ENCODE results near the gene MIA3. TPM values are rescaled to one million over a fixed set of nuclear protein-coding genes. Genes with fewer than 3 reads are reported as not detected.

The MIA3 gene
- total and polyA plus RNA-seq, 4 experiments from 2014 or later: 42.0 to 124 (median 97.2) TPM

- CTCF ChIA-PET (ENCODE audit: partially characterized antibody): interaction anchor here (1.2 to 1.9 kb wide), 3 partner anchors 10 to 177 kb away, joined by 3 to 6 read pairs (median 5); no protein-coding TSS in a partner anchor
- intact Hi-C loops (cut with micrococcal nuclease): loop anchor here (10.0 kb wide), 1 partner anchor 537 kb away; no protein-coding TSS in a partner anchor
These were observed 13.8 kb downstream of the MIA3 start for GRCh38 chr1:222631611-222632208.

GRCh38 chr1:222632749-222633148 is 14.9 kb downstream of the MIA3 start:
- Histone ChIP-seq H3K9me3 (ENCODE audit: control insufficient read depth in 1 of 2, low read length in 2 of 2) (no peaks in the 10 kb centered on the region), H3K27ac (ENCODE audit: low read depth, low read length) (no peak overlapping the region), H3K27me3 (ENCODE audit: insufficient read depth, low read length) (no peaks in the 10 kb centered on the region), H3K36me3 (ENCODE audit: insufficient read depth, low read length) (peaks cover 32% of the 10 kb centered on the region), H3K4me1 (ENCODE audit: insufficient read depth, low read length) (no peaks in the 10 kb centered on the region), H3K4me3 (ENCODE audit: low read length in 2 of 2) (no peak overlapping the region)
- CTCF ChIA-PET (ENCODE audit: partially characterized antibody): interaction anchor here (1.2 to 5.2 kb wide), 6 partner anchors 9 to 178 kb away, joined by 3 to 99 read pairs (median 6); partner anchors contain the start of gene TAF1A
- intact Hi-C loops (cut with micrococcal nuclease): loop anchor here (10.0 kb wide), 1 partner anchor 538 kb away; no protein-coding TSS in a partner anchor
- no peaks in the 10 kb centered on the region for H3K9me3 Mint-ChIP-seq
- POLR2A ChIA-PET (ENCODE audit: partially characterized antibody): interaction anchor here (2.2 kb wide), 1 partner anchor 11 kb away, joined by 24 read pairs; no protein-coding TSS in a partner anchor
- H3K27me3 Mint-ChIP-seq: no peaks in the 10 kb centered on the region
- H3K4me3 Mint-ChIP-seq: no peak overlapping the region
- peaks cover 38 to 71% of the 10 kb centered on the region in 2 donors for H3K36me3 Mint-ChIP-seq
- no peak for DNase-seq
- peaks cover 4 to 13% (median 7%) of the 10 kb centered on the region in 4 donors for H3K4me1 Mint-ChIP-seq
- H3K27ac Mint-ChIP-seq: peak overlapping the region in 1 of 7 donors; percentile 36

More at GRCh38 chr1:222631611-222632208, 13.8 kb downstream of the MIA3 start:
- Histone ChIP-seq H3K27ac (ENCODE audit: low read depth, low read length) (no peak overlapping the region), H3K36me3 (ENCODE audit: insufficient read depth, low read length) (peaks cover 41% of the 10 kb centered on the region), H3K9me3 (ENCODE audit: control insufficient read depth in 1 of 2, low read length in 2 of 2) (no peaks in the 10 kb centered on the region), H3K4me1 (ENCODE audit: insufficient read depth, low read length) (no peaks in the 10 kb centered on the region), H3K4me3 (ENCODE audit: low read length in 2 of 2) (no peak overlapping the region), H3K27me3 (ENCODE audit: insufficient read depth, low read length) (no peaks in the 10 kb centered on the region)
- DNase-seq: no peak
- H3K4me3 Mint-ChIP-seq: no peak overlapping the region
- no peaks in the 10 kb centered on the region for H3K27me3 Mint-ChIP-seq
- peak overlapping the region in 2 of 7 donors; percentile 26 to 47 for H3K27ac Mint-ChIP-seq
- H3K36me3 Mint-ChIP-seq: peaks cover 41 to 75% of the 10 kb centered on the region in 2 donors
- peaks cover 4 to 13% (median 7%) of the 10 kb centered on the region in 4 donors for H3K4me1 Mint-ChIP-seq
- POLR2A ChIA-PET (ENCODE audit: partially characterized antibody): no interaction called here
- H3K9me3 Mint-ChIP-seq: no peaks in the 10 kb centered on the region

GRCh38 chr1:222634180-222635013 is 16.5 kb downstream of the MIA3 start:
- H3K27me3 ChIP-seq (ENCODE audit: insufficient read depth, low read length): no peaks in the 10 kb centered on the region
- no peaks in the 10 kb centered on the region for H3K9me3 ChIP-seq (ENCODE audit: control insufficient read depth in 1 of 2, low read length in 2 of 2)
- intact Hi-C loops (cut with micrococcal nuclease): loop anchor here (1.0 to 10.0 kb wide), 4 partner anchors 10 to 540 kb away; partner anchors contain the start of genes MIA3 and TAF1A
- CTCF ChIA-PET (ENCODE audit: partially characterized antibody): interaction anchor here (0.6 to 5.2 kb wide), 28 partner anchors 9 to 538 kb away, joined by 3 to 99 read pairs (median 5); partner anchors contain the start of gene TAF1A
- Mint-ChIP-seq H3K27ac (peak overlapping the region in 5 of 7 donors; percentile 8 to 76 (median 54)), H3K36me3 (peaks cover 26 to 66% of the 10 kb centered on the region in 2 donors), H3K4me1 (peaks cover 4 to 13% (median 5%) of the 10 kb centered on the region in 4 donors), H3K4me3 (no peak overlapping the region), H3K27me3 (no peaks in the 10 kb centered on the region), H3K9me3 (no peaks in the 10 kb centered on the region)
- no peak overlapping the region for H3K27ac ChIP-seq (ENCODE audit: low read depth, low read length)
- POLR2A ChIA-PET (ENCODE audit: partially characterized antibody): interaction anchor here (0.9 to 2.2 kb wide), 6 partner anchors 9 to 169 kb away, joined by 3 to 24 read pairs (median 6); partner anchors contain the start of genes AIDA, BROX and TAF1A
- no peak overlapping the region for H3K4me3 ChIP-seq (ENCODE audit: low read length in 2 of 2)
- peaks cover 21% of the 10 kb centered on the region for H3K36me3 ChIP-seq (ENCODE audit: insufficient read depth, low read length)
- no peaks in the 10 kb centered on the region for H3K4me1 ChIP-seq (ENCODE audit: insufficient read depth, low read length)
- peak; percentile 75 to 79 (median 78) for DNase-seq

GRCh38 chr1:222641269-222641948 is 23.5 kb downstream of the MIA3 start:
- no peaks in the 10 kb centered on the region for H3K27me3 ChIP-seq (ENCODE audit: insufficient read depth, low read length)
- H3K36me3 Mint-ChIP-seq: peaks cover 21 to 38% of the 10 kb centered on the region in 2 donors
- DNase-seq: no peak
- intact Hi-C loops (cut with micrococcal nuclease): loop anchor here (5.0 kb wide), 2 partner anchors 899 to 1204 kb away; partner anchors contain the start of gene DUSP10
- no peaks in the 10 kb centered on the region for H3K9me3 ChIP-seq (ENCODE audit: control insufficient read depth in 1 of 2, low read length in 2 of 2)
- peaks cover 15 to 30% (median 22%) of the 10 kb centered on the region in 4 donors for H3K4me1 Mint-ChIP-seq
- peak overlapping the region in 3 of 8 donors; percentile 13 to 27 (median 24) for H3K4me3 Mint-ChIP-seq
- ChIA-PET CTCF (ENCODE audit: partially characterized antibody) (interaction anchor here (1.0 to 2.0 kb wide), 3 partner anchors 9 to 79 kb away, joined by 3 to 6 read pairs (median 4); no protein-coding TSS in a partner anchor), POLR2A (ENCODE audit: partially characterized antibody) (interaction anchor here (2.1 kb wide), 1 partner anchor 72 kb away, joined by 10 read pairs; the partner anchor contains the start of genes AIDA and BROX)
- no peaks in the 10 kb centered on the region for H3K27me3 Mint-ChIP-seq
- H3K36me3 ChIP-seq (ENCODE audit: insufficient read depth, low read length): peaks cover 5% of the 10 kb centered on the region
- H3K4me3 ChIP-seq (ENCODE audit: low read length in 2 of 2): no peak overlapping the region
- no peak overlapping the region for H3K27ac ChIP-seq (ENCODE audit: low read depth, low read length)
- no peaks in the 10 kb centered on the region for H3K9me3 Mint-ChIP-seq
- peak overlapping the region in 6 of 7 donors; percentile 9 to 97 (median 22) for H3K27ac Mint-ChIP-seq
- peaks cover 25% of the 10 kb centered on the region for H3K4me1 ChIP-seq (ENCODE audit: insufficient read depth, low read length)

GRCh38 chr1:222642468-222642867 is 24.6 kb downstream of the MIA3 start:
- Mint-ChIP-seq H3K4me1 (peaks cover 16 to 36% (median 23%) of the 10 kb centered on the region in 4 donors), H3K4me3 (peak overlapping the region in 7 of 8 donors; percentile 11 to 99 (median 47)), H3K9me3 (no peaks in the 10 kb centered on the region), H3K27me3 (no peaks in the 10 kb centered on the region), H3K27ac (peak overlapping the region; percentile 68 to 100 (median 85)), H3K36me3 (peaks cover 14 to 38% of the 10 kb centered on the region in 2 donors)
- CTCF ChIA-PET (ENCODE audit: partially characterized antibody): interaction anchor here (1.0 to 2.5 kb wide), 3 partner anchors 8 to 78 kb away, joined by 3 to 18 read pairs (median 6); no protein-coding TSS in a partner anchor
- POLR2A ChIA-PET (ENCODE audit: partially characterized antibody): interaction anchor here (2.1 to 3.5 kb wide), 3 partner anchors 9 to 71 kb away, joined by 10 to 76 read pairs (median 24); partner anchors contain the start of genes AIDA and BROX
- Histone ChIP-seq H3K27me3 (ENCODE audit: insufficient read depth, low read length) (no peaks in the 10 kb centered on the region), H3K4me3 (ENCODE audit: low read length in 2 of 2) (no peak overlapping the region), H3K36me3 (ENCODE audit: insufficient read depth, low read length) (peaks cover 5% of the 10 kb centered on the region), H3K27ac (ENCODE audit: low read depth, low read length) (no peak overlapping the region), H3K4me1 (ENCODE audit: insufficient read depth, low read length) (peaks cover 32% of the 10 kb centered on the region), H3K9me3 (ENCODE audit: control insufficient read depth in 1 of 2, low read length in 2 of 2) (no peaks in the 10 kb centered on the region)
- intact Hi-C loops (cut with micrococcal nuclease): loop anchor here (5.0 kb wide), 2 partner anchors 900 to 1205 kb away; partner anchors contain the start of gene DUSP10
- DNase-seq: no peak

GRCh38 chr1:222643606-222643937 is 25.7 kb downstream of the MIA3 start:
- intact Hi-C loops (cut with micrococcal nuclease): loop anchor here (5.0 kb wide), 2 partner anchors 901 to 1206 kb away; partner anchors contain the start of gene DUSP10

More at GRCh38 chr1:222643606-222643937, 25.7 kb downstream of the MIA3 start:
- H3K27me3 Mint-ChIP-seq: no peaks in the 10 kb centered on the region
- ChIA-PET CTCF (ENCODE audit: partially characterized antibody) (interaction anchor here (0.9 to 2.8 kb wide), 4 partner anchors 9 to 179 kb away, joined by 4 to 18 read pairs (median 13); no protein-coding TSS in a partner anchor), POLR2A (ENCODE audit: partially characterized antibody) (interaction anchor here (0.8 to 3.5 kb wide), 11 partner anchors 10 to 1203 kb away, joined by 3 to 76 read pairs (median 17); partner anchors contain the start of genes AIDA, BROX, DUSP10 and MIA3)
- peak overlapping the region; percentile 90 to 100 (median 100) for H3K4me3 Mint-ChIP-seq
- Histone ChIP-seq H3K27ac (ENCODE audit: low read depth, low read length) (peak overlapping the region; percentile 98), H3K9me3 (ENCODE audit: control insufficient read depth in 1 of 2, low read length in 2 of 2) (no peaks in the 10 kb centered on the region), H3K4me3 (ENCODE audit: low read length in 2 of 2) (peak overlapping the region; percentile 94 to 100), H3K27me3 (ENCODE audit: insufficient read depth, low read length) (no peaks in the 10 kb centered on the region), H3K4me1 (ENCODE audit: insufficient read depth, low read length) (peaks cover 32% of the 10 kb centered on the region), H3K36me3 (ENCODE audit: insufficient read depth, low read length) (peaks cover 5% of the 10 kb centered on the region)
- H3K4me1 Mint-ChIP-seq: peaks cover 16 to 36% (median 25%) of the 10 kb centered on the region in 4 donors
- H3K27ac Mint-ChIP-seq: peak overlapping the region; percentile 97 to 100 (median 99)
- H3K36me3 Mint-ChIP-seq: peaks cover 18 to 39% of the 10 kb centered on the region in 2 donors
- H3K9me3 Mint-ChIP-seq: no peaks in the 10 kb centered on the region
- no peak for DNase-seq

Measured in CD4-positive, alpha-beta memory T cell (primary cell).